Smooth muscle cell of the brain vasculature (primary cell): Measurements from ENCODE around the gene ACCS.

Experiments
- DNase-seq: peaks from one replicate; pipeline ENCODE4 v3.0.0-alpha.2; 2012; ENCODE audit warnings: low read depth, low spot score

ACCS gene

DNA sequence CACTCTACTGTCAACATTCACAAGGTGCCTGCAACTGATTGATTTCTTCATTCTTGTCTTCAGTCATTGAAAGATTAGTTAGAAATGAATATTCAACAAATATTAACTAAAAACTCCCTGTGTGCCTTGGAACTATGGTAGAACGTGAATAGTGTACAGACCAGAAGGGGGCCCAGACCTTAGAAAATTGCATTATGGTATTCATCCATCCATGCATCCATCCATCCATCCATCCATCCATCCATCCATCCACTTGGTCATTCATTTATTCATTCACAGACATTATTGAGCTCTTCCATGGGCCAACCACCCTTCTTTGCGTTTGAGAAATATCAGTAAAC lies 28.4 kb upstream of the ACCS start:
- no peak for DNase-seq

DNA sequence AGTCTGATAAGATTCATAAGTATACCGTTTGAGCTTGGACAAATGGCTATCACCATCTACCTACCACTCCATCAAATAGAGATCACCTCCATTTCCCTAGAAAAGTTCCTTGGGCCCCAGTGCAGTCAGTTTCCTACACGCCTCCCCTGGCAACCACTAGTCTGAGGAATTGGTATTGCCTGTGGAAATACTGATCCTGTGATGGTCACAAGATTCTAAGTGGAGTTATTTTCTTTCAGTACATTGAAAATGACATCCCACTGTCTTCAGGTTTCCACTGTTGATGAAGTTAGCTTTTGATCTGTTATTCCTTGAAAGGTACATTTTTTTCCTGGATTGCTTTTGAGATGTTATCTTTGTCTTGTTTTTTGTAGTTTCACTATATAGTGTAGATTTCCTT lies 22.9 kb upstream of the ACCS start:
- no peak for DNase-seq

DNA sequence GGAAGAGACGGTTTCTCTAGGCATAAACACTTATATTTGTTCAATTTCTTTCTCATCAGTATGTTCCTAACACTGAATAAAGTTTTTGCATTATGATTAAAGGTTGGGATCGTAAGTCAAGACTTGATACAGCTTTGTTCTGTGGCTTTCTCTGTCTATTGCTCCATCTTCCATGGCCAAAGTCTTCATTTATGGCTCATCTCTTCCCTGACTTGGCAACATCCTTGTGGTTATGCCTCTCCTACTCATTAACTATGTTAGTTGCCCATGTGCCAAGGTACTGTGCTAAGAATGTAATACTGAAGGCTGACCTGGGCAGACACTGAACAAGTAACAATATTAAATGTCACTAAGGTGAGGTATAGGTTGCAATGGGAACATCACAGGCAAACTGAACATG lies 19.9 kb upstream of the ACCS start:
- DNase-seq, result no peak

DNA sequence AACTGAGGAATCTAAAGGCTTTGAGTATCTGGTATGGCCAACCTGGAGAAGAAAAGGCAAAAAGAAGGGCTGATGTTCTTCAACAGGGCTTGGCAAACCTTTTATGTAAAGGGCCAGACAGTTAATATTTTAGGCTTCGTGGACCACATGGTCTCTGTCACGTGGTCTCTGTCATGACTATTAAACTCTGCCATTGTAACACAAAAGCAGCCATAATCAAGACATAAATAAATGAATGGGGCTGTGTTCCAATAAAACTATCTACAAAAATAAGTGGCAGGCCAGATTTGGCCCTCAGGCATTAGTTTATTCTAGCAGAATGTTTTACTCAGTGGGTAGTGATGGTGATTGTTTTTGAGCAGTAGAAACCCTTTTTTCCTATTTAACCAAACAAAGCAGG lies 18.8 kb upstream of the ACCS start:
- no peak for DNase-seq

DNA sequence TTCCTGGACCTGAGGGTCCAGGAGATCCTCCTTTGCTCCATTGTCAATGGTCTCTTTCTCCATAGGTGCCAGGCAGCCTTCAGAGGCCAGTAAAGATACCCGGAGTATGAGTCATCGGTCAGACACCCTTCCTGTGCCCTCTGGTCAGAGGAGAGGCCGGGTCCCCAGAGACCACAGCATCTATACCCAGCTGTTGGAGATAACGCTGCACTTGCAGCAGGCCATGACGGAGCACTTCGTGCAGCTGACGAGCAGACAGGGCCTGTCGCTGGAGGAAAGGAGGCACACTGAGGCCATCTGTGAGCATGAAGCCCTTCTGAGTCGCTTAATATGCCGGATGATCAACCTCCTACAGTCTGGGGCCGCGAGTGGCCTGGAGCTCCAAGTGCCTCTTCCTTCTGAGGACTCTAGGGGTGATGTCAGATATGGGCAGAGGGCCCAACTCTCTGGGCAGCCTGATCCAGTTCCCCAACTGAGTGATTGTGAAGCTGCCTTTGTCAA lies 18.1 kb upstream of the ACCS start, which contains the start of gene ACCSL:
Gene ACCSL, plus strand, starts transcription at position 51 of the 501 bp plus-strand sequence. Its CDS starts 56 bp downstream, at position 107.
- no peak for DNase-seq

DNA sequence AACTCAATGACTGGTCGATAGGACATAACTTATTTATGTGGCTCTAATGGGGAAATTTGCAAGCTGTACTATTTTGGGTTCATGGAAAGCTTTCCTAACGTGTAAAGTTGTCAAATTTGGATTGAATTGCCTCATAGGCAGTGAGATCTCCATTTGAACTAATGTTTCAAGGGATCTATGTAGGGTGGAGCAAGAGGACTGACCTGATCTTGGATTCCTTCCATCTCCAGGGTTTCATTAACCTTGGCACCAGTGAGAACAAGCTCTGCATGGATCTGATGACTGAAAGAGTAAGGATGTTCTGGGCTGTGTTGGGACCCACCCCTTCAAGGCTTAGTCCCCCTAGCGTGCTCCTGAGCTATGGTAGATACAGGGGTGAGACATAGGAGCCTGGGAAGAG lies 16.2 kb upstream of the ACCS start:
- no peak for DNase-seq

DNA sequence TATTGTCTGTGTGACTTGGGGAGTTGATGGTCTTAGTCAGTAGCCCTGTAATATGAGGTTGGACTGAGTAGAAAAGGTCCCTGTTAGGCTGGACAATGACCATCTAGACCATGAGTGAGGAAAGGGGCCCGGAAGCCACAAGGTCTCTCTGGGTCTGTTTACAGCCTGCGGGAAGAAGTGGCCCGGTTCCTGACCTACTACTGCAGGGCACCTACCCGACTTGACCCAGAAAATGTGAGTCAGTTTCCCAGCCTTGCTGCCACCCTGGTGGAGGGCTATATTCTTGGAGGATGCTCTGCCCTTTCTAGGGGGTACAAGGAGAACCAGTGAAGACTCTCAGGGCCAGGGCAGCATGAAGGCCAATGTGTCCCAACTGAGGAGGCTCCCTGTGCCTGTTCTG lies 14.9 kb upstream of the ACCS start:
- DNase-seq, result no peak

DNA sequence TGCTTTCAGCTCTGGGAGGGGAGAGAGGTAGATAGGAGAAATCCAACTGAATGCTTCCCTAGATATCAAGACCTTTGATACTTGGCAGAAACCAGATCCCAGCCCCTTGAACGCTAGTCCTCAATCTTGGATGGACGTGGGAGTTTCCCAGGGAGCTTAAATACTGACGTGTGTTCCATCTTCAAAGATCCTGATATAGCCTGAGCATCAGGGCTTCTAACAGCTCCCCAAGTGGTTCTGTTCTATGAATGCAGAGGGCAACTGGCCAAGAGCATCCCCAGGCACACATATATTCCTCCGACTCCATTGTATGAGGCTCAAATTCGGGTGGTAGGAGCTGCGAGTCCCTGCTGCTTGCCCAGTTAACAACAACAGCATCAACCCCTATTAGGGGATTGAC lies 8.7 kb upstream of the ACCS start:
- DNase-seq, result no peak

DNA sequence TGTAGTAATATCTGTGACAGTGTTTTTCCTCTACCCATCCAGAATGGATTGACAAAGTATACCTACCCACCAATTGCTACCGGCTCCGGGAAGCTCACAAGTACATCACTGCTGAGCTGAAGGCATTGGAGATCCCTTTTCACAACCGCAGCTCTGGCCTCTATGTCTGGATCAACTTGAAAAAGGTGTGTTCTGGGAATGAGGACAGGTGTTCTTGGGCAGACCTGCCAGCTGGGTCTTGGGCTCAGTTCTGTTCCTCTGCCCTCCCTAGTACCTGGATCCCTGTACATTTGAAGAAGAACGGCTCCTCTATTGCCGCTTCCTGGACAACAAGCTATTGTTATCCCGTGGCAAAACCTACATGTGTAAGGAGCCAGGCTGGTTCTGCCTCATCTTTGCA lies 7.8 kb upstream of the ACCS start:
- no peak for DNase-seq

DNA sequence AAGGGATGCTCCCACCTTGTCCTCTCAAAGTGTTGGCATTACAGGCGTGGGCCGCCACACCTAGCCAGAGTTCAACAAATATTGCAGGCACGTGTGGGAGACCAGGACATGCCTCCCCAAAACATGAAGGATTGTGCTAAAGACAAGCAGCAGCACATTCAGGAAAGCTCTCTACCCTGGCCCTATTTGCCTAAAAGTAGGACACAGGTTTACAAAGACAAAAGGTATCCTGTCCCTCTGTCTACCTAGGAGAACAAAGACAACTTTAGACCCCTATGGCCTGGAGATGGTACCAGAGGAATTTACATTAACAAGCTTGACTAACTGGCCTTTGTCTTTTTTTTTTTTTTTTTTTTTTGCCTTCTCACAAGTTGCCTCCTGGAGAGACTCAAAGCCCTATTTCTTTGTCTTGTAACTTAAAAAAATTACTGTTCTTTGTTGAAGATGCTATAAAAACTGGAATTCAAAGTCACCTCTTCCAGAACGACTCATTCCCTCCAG lies 859 bp upstream of the ACCS start:
- DNase-seq, result no peak

DNA sequence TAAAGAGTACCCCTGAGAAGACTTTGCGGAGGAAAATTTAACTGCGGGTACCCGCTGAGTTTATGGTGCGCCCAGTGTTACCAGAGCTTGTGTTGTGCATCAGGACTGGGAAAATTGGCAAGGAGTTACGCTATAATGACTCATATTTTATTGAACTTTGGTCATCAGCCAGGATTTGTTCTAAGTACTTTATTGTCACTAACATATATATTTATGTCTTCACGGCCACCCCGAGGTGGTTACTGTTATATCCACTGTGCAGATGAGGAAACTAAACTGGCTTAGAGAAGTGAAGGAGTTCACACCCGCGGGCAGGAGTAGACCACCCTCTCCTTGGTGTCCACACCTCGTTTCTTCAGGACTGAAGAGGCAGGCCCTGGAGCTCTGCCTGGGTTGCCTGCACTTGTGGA lies 667 bp downstream of the ACCS start:
- peak; percentile 15 for DNase-seq

DNA sequence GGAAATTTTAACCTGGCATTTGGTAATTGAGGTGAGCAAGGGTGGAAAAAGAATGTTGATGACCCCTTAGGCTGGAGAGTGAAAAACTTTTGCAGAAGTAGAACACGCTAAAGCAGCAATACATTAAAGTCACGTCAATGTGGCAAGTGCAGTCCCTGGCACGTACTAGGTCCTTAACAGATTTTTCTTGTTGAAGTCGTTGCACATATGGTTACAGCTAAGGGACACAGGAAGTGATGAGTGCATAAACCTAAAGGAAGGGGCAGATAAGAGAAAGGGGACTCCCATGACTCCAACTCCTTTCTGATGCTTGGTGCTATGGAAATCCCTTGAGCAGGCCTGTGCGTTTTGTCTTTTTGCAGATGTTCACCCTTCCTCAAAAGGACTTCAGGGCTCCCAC lies 1.2 kb downstream of the ACCS start:
- DNase-seq, result no peak

DNA sequence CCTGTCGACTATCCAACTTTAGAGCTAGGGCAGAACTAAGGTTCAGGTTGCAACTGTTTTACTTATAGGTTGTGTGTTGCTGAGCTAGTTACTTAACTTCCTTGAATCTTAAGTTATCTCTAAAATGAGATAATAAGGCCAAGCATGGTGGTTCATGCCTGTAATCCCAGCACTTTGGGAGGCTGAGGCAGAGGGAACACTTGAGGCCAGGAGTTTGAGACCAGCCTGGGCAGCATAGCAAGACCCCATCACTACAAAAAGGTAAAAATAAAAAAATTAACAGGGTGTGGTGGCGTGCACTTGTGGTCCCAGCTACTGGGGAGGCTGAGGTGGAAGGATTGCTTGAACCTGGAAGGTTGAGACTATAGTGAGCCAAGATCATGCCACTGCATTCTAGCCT lies 2.1 kb downstream of the ACCS start:
- DNase-seq, result no peak

DNA sequence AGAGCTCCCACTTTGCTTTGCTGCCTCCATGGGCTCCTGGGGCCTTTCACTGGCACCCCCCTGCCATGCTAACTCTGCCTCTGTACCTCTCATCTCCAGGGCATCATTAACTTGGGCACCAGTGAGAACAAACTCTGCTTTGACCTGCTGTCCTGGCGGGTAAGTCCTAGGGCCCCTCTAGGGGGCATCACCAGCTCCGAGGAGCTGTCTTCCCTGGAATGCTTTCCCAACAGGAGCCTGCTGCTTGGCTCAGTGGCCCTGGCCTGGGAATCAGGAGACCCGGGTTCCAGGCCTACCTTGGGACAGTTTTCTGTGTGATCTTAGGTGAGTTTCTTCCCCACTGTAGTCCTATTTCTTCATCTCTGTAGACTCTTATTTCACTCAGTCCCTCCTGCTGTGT lies 5.1 kb downstream of the ACCS start:
- DNase-seq, result no peak

DNA sequence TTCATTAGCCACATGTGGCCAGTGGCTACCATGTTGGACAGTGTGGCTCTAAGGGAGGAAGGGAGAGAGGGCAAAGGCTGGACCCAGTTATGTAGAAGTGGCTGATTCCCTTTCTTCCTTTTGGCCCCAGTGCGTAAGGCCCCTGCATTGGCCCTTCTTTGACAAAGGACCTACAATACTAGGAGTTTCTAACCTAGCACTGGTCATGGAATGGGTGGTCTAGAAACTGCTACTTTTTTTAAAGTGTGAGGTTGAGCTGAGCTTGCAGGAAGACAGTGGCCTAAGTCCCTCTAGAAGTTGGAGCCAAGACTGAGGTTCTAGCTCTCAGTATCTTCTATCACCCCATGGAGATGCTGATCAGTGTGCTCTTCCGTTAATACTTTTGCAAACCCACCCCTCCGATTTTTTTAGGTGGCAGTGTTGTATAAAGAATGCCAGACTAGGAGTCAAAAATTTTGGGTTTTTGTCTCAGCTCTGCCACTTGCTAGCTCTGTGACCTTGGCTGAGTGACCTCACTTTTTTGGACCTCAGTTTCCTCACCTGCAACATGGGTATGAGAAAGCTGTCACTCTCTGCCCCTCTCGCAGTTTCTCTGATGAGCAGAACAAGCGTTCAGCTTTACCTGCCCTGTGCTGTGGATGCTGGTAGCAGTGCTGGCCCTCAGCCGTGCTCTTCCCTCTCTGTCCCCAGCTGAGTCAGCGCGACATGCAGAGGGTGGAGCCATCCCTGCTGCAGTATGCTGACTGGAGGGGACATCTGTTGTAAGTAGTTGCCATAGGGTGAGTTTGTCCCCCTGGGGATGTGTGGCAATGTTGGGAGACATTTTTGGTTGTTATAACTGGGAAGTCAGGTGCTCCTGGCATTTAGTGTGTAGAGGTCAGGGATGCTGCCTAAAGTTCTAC lies 6.9 kb downstream of the ACCS start:
- DNase-seq, result no peak

DNA sequence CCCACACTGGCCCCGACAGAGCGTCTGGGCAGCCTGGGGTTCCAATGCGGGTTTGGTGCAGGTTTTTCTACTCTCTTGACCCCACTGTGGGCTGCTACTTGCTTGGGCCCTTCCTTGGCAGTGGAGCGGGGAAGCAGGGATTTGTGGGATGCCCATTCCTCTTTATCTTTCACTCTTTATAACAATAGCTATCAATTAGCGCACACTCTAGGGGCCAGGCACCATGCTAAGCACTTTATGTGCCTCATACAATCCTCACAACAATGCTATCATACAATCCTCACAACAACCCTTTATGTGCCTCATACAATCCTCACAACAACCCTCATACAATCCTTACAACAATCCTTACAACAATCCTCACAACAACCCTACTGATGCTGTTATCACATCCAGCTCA lies 12.7 kb downstream of the ACCS start:
- no peak for DNase-seq

DNA sequence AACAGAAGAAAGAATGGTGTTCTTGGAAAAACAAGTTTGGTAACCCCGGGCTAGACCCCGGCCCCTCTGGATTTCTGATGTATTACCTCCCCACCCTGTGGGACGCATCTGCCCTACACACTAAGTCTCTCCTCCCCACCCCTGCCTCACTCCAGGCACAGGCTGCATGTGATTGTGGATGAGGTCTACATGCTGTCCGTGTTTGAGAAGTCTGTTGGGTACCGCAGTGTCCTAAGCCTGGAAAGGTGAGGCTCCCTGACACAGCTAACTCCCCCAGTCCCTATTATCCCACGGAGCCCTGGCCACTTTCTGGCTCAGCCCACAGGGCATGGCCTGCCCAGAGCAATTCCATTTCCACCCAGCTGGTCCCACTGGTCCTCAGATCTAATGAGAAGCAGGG lies 13.3 kb downstream of the ACCS start:
- DNase-seq, result no peak

DNA sequence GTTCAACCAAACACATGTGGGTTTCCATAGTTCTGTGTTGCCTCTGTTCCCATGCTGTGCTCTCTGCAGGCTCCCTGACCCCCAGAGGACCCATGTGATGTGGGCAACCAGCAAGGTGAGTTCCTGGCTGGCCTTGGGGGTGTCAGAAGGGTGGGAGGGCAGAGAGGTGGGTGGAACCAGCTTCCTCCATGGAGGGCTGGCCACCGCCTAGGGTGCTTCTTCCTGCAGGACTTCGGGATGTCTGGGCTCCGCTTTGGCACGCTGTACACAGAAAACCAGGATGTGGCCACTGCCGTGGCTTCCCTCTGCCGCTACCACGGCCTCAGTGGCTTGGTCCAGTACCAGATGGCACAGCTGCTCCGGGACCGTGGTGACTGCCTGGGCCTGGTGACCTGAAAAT lies 14.9 kb downstream of the ACCS start:
- no peak for DNase-seq

DNA sequence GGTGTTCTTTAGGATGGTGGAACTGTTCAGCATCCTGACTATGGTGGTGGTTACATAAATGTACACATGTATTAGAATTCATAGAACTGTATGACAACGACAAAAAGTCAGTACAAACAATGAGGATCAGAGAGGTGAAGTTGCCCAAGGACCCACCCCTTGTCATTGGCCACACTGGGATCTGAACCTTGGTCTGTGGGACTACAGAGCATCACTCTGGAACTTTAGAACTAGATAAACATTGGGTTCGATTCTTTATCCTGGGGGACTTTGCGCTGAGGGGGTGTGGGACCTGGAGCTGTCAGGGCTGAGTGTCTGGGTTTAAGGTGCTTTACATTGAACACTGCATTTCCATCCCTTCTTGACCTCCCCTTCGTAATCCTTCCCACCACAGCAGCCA lies 16.6 kb downstream of the ACCS start:
- no peak for DNase-seq

DNA sequence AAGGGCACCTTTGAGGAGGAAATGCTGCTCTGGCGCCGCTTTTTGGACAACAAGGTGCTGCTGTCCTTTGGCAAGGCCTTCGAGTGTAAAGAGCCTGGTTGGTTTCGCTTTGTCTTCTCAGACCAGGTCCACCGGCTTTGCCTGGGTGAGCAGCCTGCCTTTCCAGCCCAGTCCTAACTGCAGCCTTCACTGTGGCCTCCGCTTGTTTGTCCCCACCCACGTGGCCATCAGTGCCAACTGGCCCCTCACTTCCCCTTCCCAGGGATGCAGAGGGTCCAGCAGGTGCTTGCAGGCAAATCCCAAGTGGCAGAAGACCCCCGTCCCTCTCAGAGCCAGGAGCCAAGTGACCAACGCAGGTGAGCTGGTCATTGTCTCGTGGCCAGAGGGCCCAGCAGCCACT lies 17.4 kb downstream of the ACCS start:
- DNase-seq, result no peak

DNA sequence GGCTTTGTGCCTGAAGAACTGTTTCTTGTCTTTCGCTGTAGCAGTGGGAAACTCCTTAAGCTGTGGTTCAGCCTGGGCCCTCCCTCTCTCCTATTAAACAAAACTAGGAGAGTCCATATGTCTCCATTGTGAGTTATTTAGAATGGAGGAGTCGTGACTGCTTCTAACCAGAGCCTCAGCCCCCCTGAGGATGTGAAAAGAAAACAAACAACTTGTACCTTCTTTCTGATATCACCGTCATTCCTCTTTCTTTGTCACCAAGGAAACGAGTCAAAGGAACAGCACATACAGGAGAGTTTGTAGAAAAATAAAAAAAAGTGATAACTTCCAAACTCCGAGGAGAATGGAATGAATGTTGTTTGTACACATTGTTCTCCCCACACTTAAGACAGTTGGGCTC lies 17.8 kb downstream of the ACCS start:
- no peak for DNase-seq

DNA sequence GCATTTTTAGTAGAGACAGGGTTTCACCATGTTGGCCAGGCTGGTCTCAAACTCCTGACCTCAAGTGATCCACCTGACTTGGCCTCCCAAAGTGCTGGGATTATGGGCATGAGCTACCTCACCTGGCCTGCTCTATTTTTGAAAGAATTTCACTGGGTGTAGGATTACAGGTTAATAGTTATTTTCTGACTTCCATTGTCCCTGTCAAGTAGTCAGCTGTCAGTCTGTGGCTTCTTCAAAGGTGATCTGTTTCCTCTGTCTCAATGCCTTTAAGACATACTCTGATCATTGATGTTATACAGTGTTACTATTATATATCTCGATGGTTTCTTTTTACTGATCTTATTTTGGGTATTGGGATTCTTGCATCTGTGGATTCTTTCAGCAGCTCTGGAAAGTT lies 19.3 kb downstream of the ACCS start:
- DNase-seq, result no peak

DNA sequence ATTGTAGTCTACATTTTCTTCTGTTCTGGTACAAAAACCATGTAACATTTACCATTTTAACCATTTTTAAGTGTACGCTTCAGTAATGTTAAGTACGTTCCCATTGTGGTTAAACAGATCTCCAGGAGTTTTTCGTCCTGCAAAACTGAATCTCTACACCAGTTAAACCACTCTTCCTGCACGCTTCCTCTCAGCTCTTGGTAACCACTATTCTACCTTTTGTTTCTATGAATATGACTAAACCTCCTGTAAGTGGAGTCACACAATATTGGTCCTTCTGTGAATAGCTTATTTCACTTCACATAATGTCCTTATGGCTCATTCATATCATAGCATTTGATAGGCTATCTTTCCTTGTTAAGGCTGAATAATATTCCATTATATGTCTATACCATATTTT lies 22.3 kb downstream of the ACCS start:
- no peak for DNase-seq

DNA sequence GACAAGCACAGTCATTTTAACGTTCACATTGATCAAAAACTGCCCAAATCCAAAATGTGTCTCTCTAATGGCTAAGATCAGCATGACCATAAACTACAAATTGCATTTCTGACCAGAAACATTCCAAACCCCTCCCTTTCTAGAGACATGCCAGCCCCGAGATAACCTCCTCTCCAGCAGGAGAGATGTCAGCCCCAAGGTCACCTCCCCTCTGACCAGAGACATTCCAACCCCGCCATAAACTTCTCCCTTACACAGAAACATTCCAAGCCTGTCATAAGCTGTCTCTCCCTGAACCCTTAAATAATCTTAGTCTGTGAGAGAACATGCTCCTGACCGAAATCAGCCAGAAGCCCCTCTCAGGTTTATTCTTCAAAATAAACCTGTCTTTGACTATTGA lies 22.8 kb downstream of the ACCS start:
- DNase-seq, result no peak
